NK-92 (cell line): ENCODE results near the gene VGLL4.
"Not testable (repeated sequence)": the region's sequence is repeated elsewhere in the genome, so short reads cannot be mapped to it uniquely, and the experiment has no call there.

ENCODE experiments used
- DNase-seq: peaks from one replicate; lab custom pipeline; 2025; ENCODE audit not compliant: unreplicated experiment; lab: John Stamatoyannopoulos, UW

The VGLL4 gene

GRCh38 chr3:11536132-11536935 is 107.4 kb downstream of the VGLL4 start:
- no peak for DNase-seq

DNA sequence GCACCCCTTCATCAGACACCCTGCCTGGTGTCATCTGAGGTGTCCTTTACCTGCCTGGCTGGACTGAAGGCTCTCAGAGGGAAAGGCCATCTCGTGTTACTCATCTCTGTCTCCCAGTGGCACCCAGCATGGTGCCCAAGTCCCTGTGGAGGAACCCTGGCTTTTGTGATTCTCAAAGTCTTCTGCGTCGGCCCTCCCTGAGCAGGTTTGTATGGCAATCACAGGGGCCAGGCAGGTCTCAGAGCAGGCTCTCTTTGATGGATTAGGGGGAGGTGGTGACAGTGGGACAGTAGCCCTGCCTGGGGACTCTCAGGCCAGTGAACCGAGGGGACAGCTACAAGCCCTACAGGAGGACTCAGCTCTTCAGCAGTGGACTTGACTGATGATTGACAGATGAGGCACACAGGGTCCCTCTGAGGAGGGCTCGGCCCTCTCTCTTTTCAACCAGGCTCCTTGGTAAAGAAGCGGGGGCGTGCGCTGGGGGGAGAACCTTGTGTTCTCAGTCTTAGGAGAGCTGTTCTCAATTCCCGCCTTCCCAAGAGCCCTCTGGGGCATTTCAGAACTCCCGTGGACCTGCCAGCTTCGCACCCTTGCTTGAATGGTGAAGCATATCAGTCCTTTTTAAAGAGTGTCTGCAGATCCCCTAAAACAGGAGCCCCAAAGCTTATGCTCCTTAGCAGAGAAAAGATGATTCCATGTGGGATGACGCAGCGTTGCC is 108.3 kb downstream of the VGLL4 start:
- no peak for DNase-seq

GRCh38 chr3:11534793-11535101 is 109.0 kb downstream of the VGLL4 start:
- DNase-seq: no peak

- DNase-seq: no peak
Measured at GRCh38 chr3:11534011-11534792, 109.5 kb downstream of the VGLL4 start.

DNA sequence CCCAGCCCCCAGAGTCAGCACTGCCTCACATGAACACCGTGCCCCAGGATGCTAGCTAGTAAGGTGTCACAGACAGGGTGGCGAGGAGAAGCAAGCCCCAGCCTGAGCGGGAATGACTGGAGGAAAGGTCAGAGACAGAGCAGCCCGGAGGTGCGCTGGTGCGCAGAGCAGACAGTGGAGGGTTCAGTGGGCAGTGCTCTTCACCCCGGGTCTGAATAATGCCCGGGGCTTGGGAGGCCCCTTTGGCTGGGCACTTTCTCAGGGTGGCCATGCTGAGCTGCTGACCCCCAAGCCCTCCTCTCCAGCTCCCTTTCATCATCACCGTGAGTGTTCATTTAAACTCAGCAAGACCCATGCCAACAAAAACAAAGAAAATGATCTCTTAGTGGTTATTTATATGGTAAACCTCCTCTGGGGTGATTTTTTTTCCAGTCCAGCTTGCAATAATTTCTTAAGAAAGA is 110.8 kb downstream of the VGLL4 start:
- DNase-seq: no peak

DNA sequence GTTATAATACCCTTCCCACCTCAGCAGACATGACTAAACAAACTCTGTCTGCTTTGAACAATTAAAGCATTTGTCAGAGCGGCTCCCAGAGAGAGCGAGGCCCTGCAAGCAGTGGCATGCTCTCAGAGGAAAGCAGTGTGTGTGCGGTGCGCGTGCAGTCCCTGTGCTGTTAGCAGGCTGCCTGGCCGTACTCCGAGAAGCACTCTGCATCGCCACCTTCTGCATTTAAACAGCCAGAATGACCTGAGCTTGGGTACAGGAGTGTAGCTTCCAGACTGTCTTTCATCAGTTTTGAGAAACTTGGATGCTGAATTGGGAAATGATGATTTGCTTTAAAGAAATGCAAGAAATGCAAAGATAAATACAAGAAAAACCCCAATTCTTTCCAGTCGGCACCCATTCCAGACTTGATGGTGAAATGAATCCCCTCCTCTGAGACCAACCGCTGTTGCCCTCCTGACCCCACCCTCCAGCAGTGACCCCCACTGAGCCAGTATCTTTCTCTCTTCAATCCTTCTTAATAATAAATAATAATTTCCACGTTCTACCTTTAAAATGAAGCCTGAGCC is 113.5 kb downstream of the VGLL4 start:
- no peak for DNase-seq

GRCh38 chr3:11529281-11529680 is 114.4 kb downstream of the VGLL4 start:
- no peak for DNase-seq

DNA sequence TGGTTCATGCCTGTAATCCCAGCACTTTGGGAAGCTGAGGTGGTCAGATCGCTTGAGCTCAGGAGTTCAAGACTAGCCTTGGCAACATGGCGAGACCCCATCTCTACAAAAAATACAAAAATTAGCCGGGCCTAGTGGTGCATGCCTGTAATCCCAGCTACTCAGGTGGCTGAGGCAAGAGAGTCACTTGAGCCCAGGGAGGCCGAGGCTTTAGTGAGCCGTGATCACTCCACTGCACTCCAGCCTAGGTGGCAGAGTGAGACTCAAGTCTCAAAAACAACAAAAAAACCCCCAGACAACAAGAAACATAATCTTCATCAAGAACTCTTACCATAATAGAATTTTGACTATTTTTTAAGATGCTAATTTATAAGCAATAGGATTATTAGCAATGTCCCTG is 117.6 kb downstream of the VGLL4 start:
- DNase-seq: not testable (repeated sequence)

GRCh38 chr3:11523572-11524101 is 120.1 kb downstream of the VGLL4 start:
- DNase-seq: no peak

DNA sequence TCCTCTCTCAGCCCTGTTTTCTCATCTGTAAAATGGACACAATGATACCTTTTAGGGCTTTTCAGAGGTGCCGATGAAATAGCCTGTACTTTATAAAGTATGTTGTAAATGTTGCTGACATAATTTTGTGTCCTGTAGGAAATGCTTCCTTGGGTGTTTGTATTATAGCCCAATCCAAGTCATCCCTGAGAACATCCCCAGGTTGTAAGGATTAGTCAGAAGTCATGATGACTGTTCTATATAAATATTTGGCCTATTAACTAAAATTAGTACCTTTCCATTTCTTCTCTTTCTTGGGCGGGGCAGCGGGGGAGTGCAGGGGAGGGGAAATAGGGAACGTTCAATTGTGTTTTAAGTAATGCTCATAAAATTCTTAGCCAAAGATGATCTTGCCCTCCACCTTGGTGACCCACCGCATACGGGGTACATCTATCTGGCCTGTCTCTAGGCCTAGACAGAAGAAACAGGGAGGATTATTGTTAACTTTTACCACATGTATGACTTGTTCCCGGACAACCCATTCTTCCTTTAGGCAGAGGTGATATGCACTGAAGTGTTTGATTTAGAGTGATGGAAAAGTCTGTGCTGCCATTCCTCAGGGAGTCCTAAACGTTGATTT is 120.7 kb downstream of the VGLL4 start:
- no peak for DNase-seq

- DNase-seq: no peak
Measured at GRCh38 chr3:11522398-11522715, 121.4 kb downstream of the VGLL4 start.

DNA sequence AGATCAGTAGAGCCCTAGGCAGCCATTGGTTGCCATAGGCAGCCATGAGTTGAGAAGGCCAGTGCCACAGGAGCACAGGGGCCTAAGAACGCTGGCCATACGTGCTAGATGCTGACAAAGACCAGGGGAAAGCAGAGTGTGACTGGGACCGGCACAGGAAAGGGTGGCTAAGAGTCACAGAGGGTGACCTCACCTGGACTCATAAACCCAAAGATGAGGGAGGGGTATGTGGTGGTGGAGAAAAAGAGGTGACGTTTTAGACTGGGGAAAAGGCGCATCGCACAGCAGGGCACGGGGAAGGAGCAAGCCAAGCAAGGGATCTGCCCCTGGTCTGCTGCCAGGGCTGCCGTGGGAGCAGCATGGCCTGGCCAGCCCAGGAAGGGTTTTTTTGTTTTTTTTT is 122.5 kb downstream of the VGLL4 start:
- no peak for DNase-seq

DNA sequence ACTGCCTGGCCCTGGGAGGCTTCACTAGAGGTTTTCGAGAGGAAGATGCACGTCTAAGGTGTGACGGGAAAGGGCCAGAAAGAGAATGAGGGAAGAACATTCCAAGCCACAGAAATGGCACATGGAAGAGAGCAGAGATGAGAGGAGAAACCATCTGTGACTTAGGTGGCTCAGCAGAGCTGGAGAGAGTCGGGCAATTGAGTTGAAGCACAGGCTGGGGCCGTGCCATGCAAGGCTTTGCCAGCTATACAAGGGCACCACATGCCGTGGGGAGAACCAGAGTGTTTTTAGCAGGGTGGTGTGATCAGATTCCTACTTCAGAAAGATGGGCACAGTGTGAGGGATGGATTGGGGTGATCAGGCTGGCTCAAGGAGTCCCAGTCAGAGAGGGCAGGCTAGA is 126.1 kb downstream of the VGLL4 start:
- no peak for DNase-seq

GRCh38 chr3:11514191-11514821 is 129.4 kb downstream of the VGLL4 start:
- DNase-seq: no peak

DNA sequence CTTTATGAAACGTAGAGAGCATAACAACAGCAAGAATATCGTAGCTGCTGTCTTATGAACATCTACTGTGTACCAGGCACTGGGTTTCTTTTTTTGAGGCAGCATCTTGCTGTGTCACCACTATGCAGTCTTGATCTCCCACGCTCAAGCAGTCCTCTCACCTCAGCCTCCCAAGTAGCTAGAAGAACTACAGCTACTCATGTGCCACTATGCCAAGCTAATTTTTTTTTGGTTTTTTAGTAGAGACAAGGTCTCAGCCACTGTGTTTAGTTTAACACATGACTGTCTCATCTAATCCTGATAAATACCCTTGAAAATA is 129.9 kb downstream of the VGLL4 start:
- no peak for DNase-seq

DNA sequence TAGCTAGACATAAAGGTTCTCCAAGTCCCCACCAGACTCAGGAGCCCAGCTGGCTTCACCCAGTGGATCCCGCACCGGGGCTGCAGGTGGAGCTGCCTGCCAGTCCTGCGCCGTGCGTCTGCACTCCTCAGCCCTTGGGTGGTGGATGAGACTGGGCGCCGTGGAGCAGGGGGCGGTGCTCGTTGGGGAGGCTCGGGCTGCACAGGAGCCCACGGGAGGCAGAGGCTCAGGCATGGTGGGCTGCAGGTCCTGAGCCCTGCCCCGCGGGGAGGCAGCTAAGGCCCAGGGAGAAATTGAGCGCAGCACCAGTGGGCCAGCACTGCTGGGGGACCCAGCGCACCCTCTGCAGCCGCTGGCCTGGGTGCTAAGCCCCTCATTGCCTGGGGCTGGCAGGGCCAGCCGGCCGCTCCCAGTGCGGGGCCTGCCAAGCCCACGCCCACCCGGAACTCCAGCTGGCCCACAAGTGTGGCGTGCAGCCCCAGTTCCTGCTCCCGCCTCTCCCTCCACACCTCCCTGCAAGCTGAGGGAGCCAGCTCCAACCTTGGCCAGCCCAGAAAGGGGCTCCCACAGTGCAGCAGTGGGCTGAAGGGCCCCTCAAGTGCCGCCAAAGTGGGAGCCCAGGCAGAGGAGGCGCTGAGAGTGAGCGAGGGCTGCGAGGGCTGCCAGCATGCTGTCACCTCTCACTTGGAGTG is 130.4 kb downstream of the VGLL4 start:
- not testable (repeated sequence) for DNase-seq

DNA sequence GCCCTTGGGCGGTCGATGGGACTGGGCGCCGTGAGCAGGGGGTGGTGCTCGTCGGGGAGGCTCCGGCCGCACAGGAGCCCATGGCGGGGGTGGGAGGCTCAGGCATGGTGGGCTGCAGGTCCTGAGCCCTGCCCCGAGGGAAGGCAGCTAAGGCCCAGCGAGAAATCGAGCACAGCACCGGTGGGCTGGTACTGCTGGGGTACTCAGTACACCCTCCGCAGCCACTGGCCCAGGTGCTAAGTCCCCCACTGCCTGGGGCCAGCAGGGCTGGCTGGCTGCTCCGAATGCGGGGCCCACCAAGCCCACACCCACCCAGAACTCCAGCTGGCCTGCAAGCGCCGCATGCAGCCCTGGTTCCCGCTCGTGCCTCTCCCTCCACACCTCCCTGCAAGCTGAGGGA is 132.1 kb downstream of the VGLL4 start:
- not testable (repeated sequence) for DNase-seq

- DNase-seq: no peak
Measured at GRCh38 chr3:11510356-11510755, 133.4 kb downstream of the VGLL4 start.

- no peak for DNase-seq
Measured at GRCh38 chr3:11510001-11510340, 133.7 kb downstream of the VGLL4 start.
